Measurements from ENCODE around the gene NXPH1. TPM values are rescaled to one million over a fixed set of nuclear protein-coding genes. Genes with fewer than 3 reads are reported as not detected.

The NXPH1 gene
- total RNA-seq, 1 experiment from 2014 or later = not detected

DNA sequence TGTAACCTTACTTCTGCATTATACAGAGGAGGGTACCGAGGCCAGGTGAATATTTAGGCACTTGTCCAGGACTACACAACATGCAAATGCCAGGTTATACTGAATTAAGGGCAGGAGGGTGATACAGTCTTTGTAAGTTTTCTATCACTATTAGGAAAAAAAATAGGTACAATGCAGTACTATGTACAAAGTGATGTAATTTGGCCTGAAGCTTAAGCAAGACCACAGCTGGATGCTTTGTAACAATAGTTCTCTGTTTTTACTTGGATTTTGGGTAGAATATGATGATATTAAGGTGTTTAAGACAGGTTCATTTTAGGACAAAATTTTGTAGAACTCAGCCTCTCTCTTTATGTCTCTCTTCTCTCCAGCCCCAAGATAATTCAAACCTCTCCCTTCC lies 2.8 kb upstream of the NXPH1 start:
- Histone ChIP-seq H3K9me3 (no peaks in the 10 kb centered on the region), H3K27me3 (peaks cover 16% of the 10 kb centered on the region), H3K4me3 (no peak overlapping the region), H3K36me3 (no peaks in the 10 kb centered on the region)
- DNase-seq = no peak

GRCh38 chr7:8434290-8435002 lies 1.0 kb downstream of the NXPH1 start:
- Histone ChIP-seq H3K9me3 (no peaks in the 10 kb centered on the region), H3K27me3 (peaks cover 18% of the 10 kb centered on the region), H3K36me3 (no peaks in the 10 kb centered on the region), H3K4me3 (no peak overlapping the region)
- no peak for DNase-seq

GRCh38 chr7:8435095-8435494 lies 1.7 kb downstream of the NXPH1 start:
- Histone ChIP-seq H3K27me3 (peaks cover 18% of the 10 kb centered on the region), H3K4me3 (no peak overlapping the region), H3K36me3 (no peaks in the 10 kb centered on the region), H3K9me3 (no peaks in the 10 kb centered on the region)
- no peak for DNase-seq

- Histone ChIP-seq H3K9me3 (no peaks in the 10 kb centered on the region), H3K36me3 (no peaks in the 10 kb centered on the region), H3K27me3 (peaks cover 18% of the 10 kb centered on the region), H3K4me3 (no peak overlapping the region)
- DNase-seq = no peak
Observed at GRCh38 chr7:8435590-8436545, 2.5 kb downstream of the NXPH1 start.

DNA sequence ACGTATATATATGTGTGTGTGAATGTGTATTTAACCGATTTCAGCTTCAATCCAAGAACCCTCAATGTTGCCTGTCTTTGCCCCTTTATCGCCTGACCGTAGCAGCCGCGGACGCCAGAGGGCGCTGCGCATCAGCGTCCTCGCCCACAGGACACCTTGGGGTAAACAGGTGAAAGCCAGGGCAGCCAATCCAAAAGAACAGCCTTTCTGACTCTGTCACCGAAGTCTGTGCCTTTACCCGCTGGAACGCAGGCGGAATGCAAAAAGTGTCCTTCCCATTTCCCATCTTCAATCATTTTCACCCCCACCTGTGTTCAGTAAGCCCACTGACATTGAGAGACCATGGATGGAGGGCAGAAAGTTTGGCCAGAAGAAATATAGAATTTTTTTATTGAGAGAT lies 3.6 kb downstream of the NXPH1 start:
- no peak for DNase-seq

GRCh38 chr7:8437606-8438005 lies 4.2 kb downstream of the NXPH1 start:
- DNase-seq = no peak
- peaks cover 20% of the 10 kb centered on the region for H3K27me3 ChIP-seq

More for the DNA sequence above, 3.6 kb downstream of the NXPH1 start:
- Histone ChIP-seq H3K4me3 (no peak overlapping the region), H3K27me3 (peaks cover 18% of the 10 kb centered on the region), H3K36me3 (no peaks in the 10 kb centered on the region), H3K9me3 (no peaks in the 10 kb centered on the region)

GRCh38 chr7:8440670-8441069 lies 7.3 kb downstream of the NXPH1 start:
- peaks cover 7% of the 10 kb centered on the region; the same call in 1 of the 2 replicates for H3K9me3 ChIP-seq
- DNase-seq = no peak
- H3K27me3 ChIP-seq = peaks cover 4% of the 10 kb centered on the region
- no peaks in the 10 kb centered on the region for H3K36me3 ChIP-seq
- no peak overlapping the region for H3K4me3 ChIP-seq

More at GRCh38 chr7:8437606-8438005, 4.2 kb downstream of the NXPH1 start:
- Histone ChIP-seq H3K9me3 (peaks cover 4% of the 10 kb centered on the region; the same call in 1 of the 2 replicates), H3K36me3 (no peaks in the 10 kb centered on the region), H3K4me3 (no peak overlapping the region)

DNA sequence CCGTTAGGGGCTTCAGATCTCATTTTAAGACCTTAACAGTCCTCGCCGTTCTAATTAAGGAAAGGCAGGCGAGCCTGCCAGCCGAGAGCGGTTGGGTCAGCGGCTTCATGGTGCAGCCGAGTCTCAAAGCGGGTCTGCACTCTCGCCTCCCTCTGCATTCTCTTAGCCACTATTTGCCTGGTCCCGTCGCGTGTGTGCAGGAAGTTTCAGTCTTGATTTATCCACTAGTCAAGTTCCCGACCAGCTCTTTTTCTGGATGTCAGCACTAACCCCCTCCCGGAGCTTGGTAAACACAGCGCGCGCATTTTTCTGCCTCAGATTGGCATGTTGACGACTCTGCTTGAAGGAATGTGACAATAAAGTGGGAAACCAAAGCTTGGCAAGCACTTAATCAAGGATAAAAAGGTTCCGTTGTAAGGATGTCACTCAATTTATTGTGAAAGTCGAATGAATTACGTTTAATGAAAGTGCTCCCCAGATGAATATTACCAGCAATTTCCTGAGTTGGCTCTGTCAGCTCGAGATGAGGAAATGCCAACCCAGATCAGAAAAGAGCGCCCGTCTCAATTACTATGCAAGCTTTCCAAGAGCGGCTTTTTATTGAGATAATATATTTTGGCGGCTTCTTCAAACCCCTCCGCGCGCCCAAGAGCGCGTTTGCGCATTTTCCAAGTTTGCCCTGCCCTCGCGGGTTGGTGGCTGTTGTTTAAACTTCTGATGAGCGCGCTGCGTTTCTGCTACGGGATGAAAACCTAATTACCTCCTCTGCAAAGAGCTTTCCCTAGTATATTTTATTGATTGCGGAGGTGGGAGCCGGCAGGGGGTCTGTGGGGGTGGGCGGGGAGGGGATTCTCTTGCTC lies 7.9 kb downstream of the NXPH1 start:
- Histone ChIP-seq H3K27me3 (peaks cover 4% of the 10 kb centered on the region), H3K36me3 (no peaks in the 10 kb centered on the region), H3K4me3 (no peak overlapping the region), H3K9me3 (peaks cover 7% of the 10 kb centered on the region; the same call in 1 of the 2 replicates)
- no peak for DNase-seq

DNA sequence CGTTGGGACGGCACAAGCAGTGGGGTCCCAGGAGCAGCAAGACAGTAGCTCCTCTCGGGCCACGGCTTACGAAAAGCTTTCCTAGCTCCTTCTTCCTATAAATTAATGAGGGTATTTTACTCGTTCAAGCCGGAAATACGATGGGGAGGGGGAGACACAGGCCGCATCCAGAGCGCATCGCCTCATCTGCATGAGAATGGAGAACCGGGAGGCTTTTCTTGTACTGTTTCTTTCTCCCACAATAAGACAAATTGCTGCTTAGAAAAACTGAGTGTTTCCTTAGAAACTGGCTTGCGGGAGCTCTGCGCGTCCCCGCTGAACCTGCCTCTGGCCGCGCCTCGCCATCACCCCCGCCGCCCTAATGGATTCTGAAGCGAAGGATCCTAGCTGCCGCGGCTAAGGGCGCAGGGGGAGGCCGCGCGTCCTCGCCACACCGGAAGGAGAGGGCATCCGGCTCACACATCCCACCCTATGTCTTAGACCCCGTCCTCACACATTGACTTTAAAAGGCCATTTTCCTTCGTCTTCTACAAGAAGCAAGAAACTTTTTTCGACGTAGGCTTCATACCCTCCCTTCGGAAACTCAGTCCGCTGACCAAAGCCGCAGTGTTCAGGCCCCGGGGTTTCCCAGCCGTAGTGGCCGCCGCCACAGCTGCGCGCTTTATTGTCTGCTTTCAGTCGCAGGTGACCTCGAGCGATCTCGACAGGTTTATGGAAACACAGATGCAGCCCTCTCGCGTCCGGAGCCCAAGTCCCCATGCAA lies 8.8 kb downstream of the NXPH1 start:
- Histone ChIP-seq H3K36me3 (no peaks in the 10 kb centered on the region), H3K9me3 (peaks cover 7% of the 10 kb centered on the region; the same call in 1 of the 2 replicates), H3K27me3 (peaks cover 4% of the 10 kb centered on the region), H3K4me3 (no peak overlapping the region)
- no peak for DNase-seq

GRCh38 chr7:8442814-8443304 lies 9.4 kb downstream of the NXPH1 start:
- Histone ChIP-seq H3K9me3 (peaks cover 7% of the 10 kb centered on the region; the same call in 1 of the 2 replicates), H3K27me3 (peaks cover 2% of the 10 kb centered on the region)
- peak; percentile 29 for DNase-seq

GRCh38 chr7:8443576-8444467 lies 10.4 kb downstream of the NXPH1 start:
- peaks cover 7% of the 10 kb centered on the region; the same call in 1 of the 2 replicates for H3K9me3 ChIP-seq
- DNase-seq = no peak
- no peaks in the 10 kb centered on the region for H3K36me3 ChIP-seq
- no peak overlapping the region for H3K4me3 ChIP-seq
- H3K27me3 ChIP-seq = peaks cover 2% of the 10 kb centered on the region

More at GRCh38 chr7:8442814-8443304, 9.4 kb downstream of the NXPH1 start:
- H3K36me3 ChIP-seq = no peaks in the 10 kb centered on the region
- no peak overlapping the region for H3K4me3 ChIP-seq

GRCh38 chr7:8444468-8444769 lies 11.0 kb downstream of the NXPH1 start:
- Histone ChIP-seq H3K36me3 (no peaks in the 10 kb centered on the region), H3K27me3 (peaks cover 2% of the 10 kb centered on the region), H3K4me3 (no peak overlapping the region), H3K9me3 (peaks cover 7% of the 10 kb centered on the region; the same call in 1 of the 2 replicates)
- DNase-seq = no peak

DNA sequence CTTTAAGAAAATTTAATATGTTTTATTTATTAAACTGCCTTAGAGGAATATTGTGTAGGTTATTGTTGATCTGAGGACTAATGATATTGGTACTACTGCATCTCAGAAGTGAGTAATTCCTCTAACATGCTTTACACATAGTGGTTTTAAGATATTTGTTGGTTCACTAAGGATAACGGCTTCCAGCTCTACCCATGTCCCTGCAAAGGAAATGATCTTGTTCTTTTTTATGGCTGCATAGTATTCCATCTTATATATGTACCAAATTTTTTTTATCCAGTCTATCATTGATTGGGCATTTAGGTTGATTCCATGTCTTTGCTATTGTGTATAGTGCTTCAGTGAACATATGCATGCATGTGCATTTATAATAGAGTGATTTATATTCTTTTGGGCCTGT lies 20.1 kb downstream of the NXPH1 start:
- no peaks in the 10 kb centered on the region for H3K36me3 ChIP-seq
- H3K9me3 ChIP-seq = no peaks in the 10 kb centered on the region
- no peak overlapping the region for H3K4me3 ChIP-seq
- H3K27me3 ChIP-seq = no peaks in the 10 kb centered on the region; the same call in 1 of the 2 replicates
- DNase-seq = no peak

- Histone ChIP-seq H3K27me3 (no peaks in the 10 kb centered on the region; the same call in 1 of the 2 replicates), H3K9me3 (no peaks in the 10 kb centered on the region), H3K36me3 (no peaks in the 10 kb centered on the region), H3K4me3 (no peak overlapping the region)
- DNase-seq = no peak
Observed at GRCh38 chr7:8455426-8455825, 22.0 kb downstream of the NXPH1 start.

- Histone ChIP-seq H3K27me3 (no peaks in the 10 kb centered on the region), H3K4me3 (no peak overlapping the region), H3K36me3 (no peaks in the 10 kb centered on the region), H3K9me3 (no peaks in the 10 kb centered on the region)
- DNase-seq = no peak
Observed at GRCh38 chr7:8462309-8462708, 28.9 kb downstream of the NXPH1 start.

All from MG63 (cell line).